Endodermal cell (in vitro differentiated cells): ENCODE measurements around the gene AAMDC. TPM values are rescaled to one million over a fixed set of nuclear protein-coding genes. Genes with fewer than 3 reads are reported as not detected.

Experiments used
- DNase-seq: peaks from one replicate; pipeline ENCODE4 v3.0.0-alpha.2; 2017
- H3K27ac ChIP-seq: 2 replicates; pipeline ENCODE4 v1.5.1; 2013; ENCODE audit warnings: mild to moderate bottlenecking, low read depth, low read length, moderate library complexity
- H3K27me3 ChIP-seq: 2 replicates; pipeline ENCODE4 v1.6.1; 2013; ENCODE audit warnings: mild to moderate bottlenecking, low read length, moderate library complexity; ENCODE audit not compliant: insufficient read depth, control insufficient read depth, poor library complexity, severe bottlenecking
- H3K36me3 ChIP-seq: 2 replicates; pipeline ENCODE4 v1.7.0; 2013; ENCODE audit warnings: mild to moderate bottlenecking, low read length, moderate library complexity; ENCODE audit not compliant: control insufficient read depth, insufficient read depth
- H3K4me1 ChIP-seq: one replicate; pipeline ENCODE4 v1.7.0; 2013; ENCODE audit warnings: low read length; ENCODE audit not compliant: control insufficient read depth, insufficient read depth
- H3K4me3 ChIP-seq: 2 replicates; pipeline ENCODE4 v1.5.1; 2013; ENCODE audit warnings: mild to moderate bottlenecking, low read length, moderate library complexity
- H3K9ac ChIP-seq: 2 replicates; pipeline ENCODE4 v1.6.1; 2013; ENCODE audit warnings: mild to moderate bottlenecking, low read length, moderate library complexity; ENCODE audit not compliant: poor library complexity, severe bottlenecking; ENCODE audit errors: extremely low read depth
- H3K9me3 ChIP-seq: 2 replicates; pipeline ENCODE4 v1.6.1; 2013; ENCODE audit warnings: mild to moderate bottlenecking, low read length, moderate library complexity; ENCODE audit not compliant: control insufficient read depth
- H3K27ac Mint-ChIP-seq: 2 replicates; pipeline ENCODE4 v1.8.0; 2020; ENCODE audit warnings: mixed read lengths
- H3K27me3 Mint-ChIP-seq: 2 replicates; pipeline ENCODE4 v1.8.0; 2021; ENCODE audit warnings: mild to moderate bottlenecking, mixed read lengths; ENCODE audit not compliant: insufficient read depth
- H3K36me3 Mint-ChIP-seq: 2 replicates; pipeline ENCODE4 v1.8.0; 2020; ENCODE audit warnings: low read depth, mixed read lengths
- H3K4me1 Mint-ChIP-seq: 2 replicates; pipeline ENCODE4 v1.8.0; 2020; ENCODE audit warnings: mixed read lengths
- H3K4me3 Mint-ChIP-seq: 2 replicates; pipeline ENCODE4 v1.8.0; 2020; ENCODE audit warnings: mild to moderate bottlenecking, moderate library complexity, mixed read lengths
- H3K9me3 Mint-ChIP-seq: 2 replicates; pipeline ENCODE4 v1.8.0; 2020; ENCODE audit warnings: mild to moderate bottlenecking, mixed read lengths
- WGBS, 2 experiments: methylation state at CpG; one replicate each; pipeline versions ENCODE4 v1.1.5 to v1.1.7; 2013; ENCODE audit warnings: missing lambda C conversion rate in 2 of 2, mixed read lengths in 1 of 2; ENCODE audit not compliant: insufficient coverage in 1 of 2, insufficient read length in 1 of 2; 5-methylcytosine and 5-hydroxymethylcytosine counted together
- total RNA-seq, 2 donors: library from RNA; stranded (reverse); fragmentation: NEBNext Ultra II Directional in 1 of 2; extraction: Animal tissue kit (Norgen Biotek cat#: 25700) in 1 of 2; gene quantifications; 2 replicates in 1 of 2; 3 replicates in 1 of 2; pipeline ENCODE4 v1.2.1, GENCODE V29; 2021
- TF ChIP-seq, protein P1 (sequence below): fragments of 200-600 bp; sonication (generic); conservative IDR thresholded peaks from 2 replicates; pipeline ENCODE4 v1.5.0; 2021; ENCODE audit warnings: antibody characterized with exemption, mild to moderate bottlenecking

Gene AAMDC
- total RNA-seq, 2 donors from 2014 or later, result 19.0 to 27.0 TPM

DNA sequence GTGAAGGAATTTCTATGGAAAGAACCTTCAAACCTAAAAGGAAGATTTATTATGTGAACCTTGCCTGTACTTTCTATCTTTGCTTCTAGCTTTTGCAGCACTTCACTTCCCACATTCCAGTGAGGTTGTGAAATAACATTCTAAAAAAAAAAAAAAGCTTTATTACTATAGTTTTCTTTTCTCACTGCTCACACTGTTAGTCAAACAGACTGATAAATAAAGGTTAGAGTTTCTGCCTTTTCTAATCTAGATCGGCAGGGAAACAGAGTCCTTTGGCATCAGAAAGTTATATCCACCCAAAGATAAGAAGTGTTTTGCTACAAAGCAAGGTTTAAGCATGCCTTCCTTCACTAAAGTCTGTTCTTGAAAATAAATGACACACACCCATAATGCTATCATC is 2.8 kb downstream of the AAMDC start:
- Mint-ChIP-seq H3K4me1 (peaks cover 6% of the 10 kb centered on the region), H3K36me3 (peaks cover 3% of the 10 kb centered on the region), H3K9me3 (peaks cover 8% of the 10 kb centered on the region), H3K27me3 (no peaks in the 10 kb centered on the region), H3K4me3 (no peak overlapping the region), H3K27ac (no peak overlapping the region)
- Histone ChIP-seq H3K9me3 (peaks cover 6% of the 10 kb centered on the region), H3K4me1 (peaks cover 4% of the 10 kb centered on the region), H3K9ac (no peak overlapping the region), H3K36me3 (no peaks in the 10 kb centered on the region), H3K27me3 (no peaks in the 10 kb centered on the region), H3K4me3 (no peak overlapping the region), H3K27ac (no peak overlapping the region)
- TF ChIP-seq, protein P1, sequence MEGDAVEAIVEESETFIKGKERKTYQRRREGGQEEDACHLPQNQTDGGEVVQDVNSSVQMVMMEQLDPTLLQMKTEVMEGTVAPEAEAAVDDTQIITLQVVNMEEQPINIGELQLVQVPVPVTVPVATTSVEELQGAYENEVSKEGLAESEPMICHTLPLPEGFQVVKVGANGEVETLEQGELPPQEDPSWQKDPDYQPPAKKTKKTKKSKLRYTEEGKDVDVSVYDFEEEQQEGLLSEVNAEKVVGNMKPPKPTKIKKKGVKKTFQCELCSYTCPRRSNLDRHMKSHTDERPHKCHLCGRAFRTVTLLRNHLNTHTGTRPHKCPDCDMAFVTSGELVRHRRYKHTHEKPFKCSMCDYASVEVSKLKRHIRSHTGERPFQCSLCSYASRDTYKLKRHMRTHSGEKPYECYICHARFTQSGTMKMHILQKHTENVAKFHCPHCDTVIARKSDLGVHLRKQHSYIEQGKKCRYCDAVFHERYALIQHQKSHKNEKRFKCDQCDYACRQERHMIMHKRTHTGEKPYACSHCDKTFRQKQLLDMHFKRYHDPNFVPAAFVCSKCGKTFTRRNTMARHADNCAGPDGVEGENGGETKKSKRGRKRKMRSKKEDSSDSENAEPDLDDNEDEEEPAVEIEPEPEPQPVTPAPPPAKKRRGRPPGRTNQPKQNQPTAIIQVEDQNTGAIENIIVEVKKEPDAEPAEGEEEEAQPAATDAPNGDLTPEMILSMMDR, result no peak
- DNase-seq, result no peak
- 69 to 100% methylated on average over 1 of the region's 1 CpG for WGBS, 2 experiments

DNA sequence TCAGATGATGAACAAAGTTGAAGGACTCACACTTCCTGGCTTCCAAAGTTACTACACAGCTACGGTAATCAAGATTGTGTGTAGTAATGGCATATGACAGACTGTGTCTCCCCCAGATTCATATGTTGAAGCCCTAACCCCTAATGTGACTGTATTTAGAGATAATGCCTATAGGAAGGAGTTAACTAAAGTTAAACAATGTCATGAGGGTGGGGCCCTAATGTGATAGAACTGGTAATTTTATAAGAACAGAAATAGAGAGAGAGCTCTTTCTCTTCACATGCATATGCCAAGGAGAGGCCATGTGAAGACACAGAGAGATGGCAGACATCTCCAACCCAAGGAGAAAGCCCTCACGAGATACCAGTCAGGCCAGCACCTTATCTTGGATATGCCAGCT is 8.0 kb downstream of the AAMDC start:
- no peak overlapping the region for H3K27ac Mint-ChIP-seq
- H3K9me3 Mint-ChIP-seq, result peaks cover 51% of the 10 kb centered on the region
- no peak overlapping the region for H3K4me3 ChIP-seq
- peaks cover 33% of the 10 kb centered on the region for H3K9me3 ChIP-seq
- no peaks in the 10 kb centered on the region for H3K36me3 ChIP-seq
- no peak for DNase-seq
- H3K9ac ChIP-seq, result no peak overlapping the region
- peaks cover 2% of the 10 kb centered on the region for H3K4me1 ChIP-seq
- peaks cover 15% of the 10 kb centered on the region for H3K36me3 Mint-ChIP-seq
- peaks cover 2% of the 10 kb centered on the region for H3K4me1 Mint-ChIP-seq
- TF ChIP-seq, protein P1, result no peak
- no peaks in the 10 kb centered on the region for H3K27me3 ChIP-seq
- 82 to 100% methylated on average over 1 to 2 of the region's 2 CpGs for WGBS, 2 experiments
- H3K27ac ChIP-seq, result no peak overlapping the region
- no peak overlapping the region for H3K4me3 Mint-ChIP-seq
- H3K27me3 Mint-ChIP-seq, result no peaks in the 10 kb centered on the region

DNA sequence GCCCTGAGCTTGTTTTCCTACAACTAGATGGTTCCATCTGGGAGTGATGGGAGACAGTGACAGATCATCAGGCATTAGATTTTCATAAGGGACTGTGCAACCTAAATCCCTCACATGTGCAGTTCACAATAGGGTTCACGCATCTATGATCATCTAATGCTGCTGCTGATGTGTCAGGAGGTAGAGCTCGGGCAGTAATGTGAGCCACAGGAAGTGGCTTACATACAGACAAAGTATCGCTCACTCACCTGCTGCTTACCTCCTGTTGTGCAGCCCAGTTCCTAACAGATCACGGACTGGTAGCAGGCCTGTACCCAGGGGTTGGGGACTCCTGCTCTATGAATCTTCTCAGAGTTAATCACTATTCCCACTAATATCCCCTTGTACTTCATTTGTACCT is 12.4 kb downstream of the AAMDC start:
- TF ChIP-seq, protein P1, result no peak
- no peak for DNase-seq
- Histone ChIP-seq H3K4me1 (no peaks in the 10 kb centered on the region), H3K36me3 (no peaks in the 10 kb centered on the region), H3K27ac (no peak overlapping the region), H3K4me3 (peak overlapping the region; percentile 67), H3K9me3 (peaks cover 29% of the 10 kb centered on the region), H3K9ac (no peak overlapping the region), H3K27me3 (no peaks in the 10 kb centered on the region)
- Mint-ChIP-seq H3K9me3 (peaks cover 53% of the 10 kb centered on the region), H3K27ac (no peak overlapping the region), H3K36me3 (peaks cover 13% of the 10 kb centered on the region), H3K27me3 (no peaks in the 10 kb centered on the region), H3K4me1 (peaks cover 2% of the 10 kb centered on the region), H3K4me3 (no peak overlapping the region)
- WGBS, 2 experiments, result 91 to 92% methylated on average over 4 of the region's 4 CpGs
